Measurements from ENCODE around the gene RAI1.

- TF ChIP-seq REST (IDR thresholded peaks at IDR 0.05; ENCODE audit: insufficient read depth in 1 of 2, low read depth in 2 of 2, low read length in 2 of 2) (no peak), POLR2AphosphoS5 (IDR thresholded peaks at IDR 0.05; ENCODE audit: low read depth, low read length) (no peak), TAF1 (IDR thresholded peaks at IDR 0.05; ENCODE audit: borderline replicate concordance, insufficient read depth, low read length) (no peak), FOXP2 (optimal IDR thresholded peaks at IDR 0.05; ENCODE audit: borderline replicate concordance, extremely low read depth, extremely low read length, insufficient read depth) (no peak), SIN3A (IDR thresholded peaks at IDR 0.05; ENCODE audit: borderline replicate concordance, insufficient read depth, low read length) (no peak)
Measured at GRCh38 chr17:17689312-17689711, 8.1 kb downstream of the RAI1 start.

All from PFSK-1 (cell line).